Urothelium cell line (cell line): ENCODE data around the gene NEUROG2.
"Not testable (repeated sequence)": the region's sequence is repeated elsewhere in the genome, so short reads cannot be mapped to it uniquely, and the experiment has no call there.

ENCODE experiments used
- DNase-seq: peaks from one replicate; pipeline ENCODE4 v3.0.0; 2011; ENCODE audit warnings: low spot score, mixed read lengths
- FAIRE-seq: peaks from 2 replicates; lab custom pipeline; 2011; peaks lifted over from hg19 to GRCh38; lab: Jason Lieb, UNC

Gene NEUROG2

DNA sequence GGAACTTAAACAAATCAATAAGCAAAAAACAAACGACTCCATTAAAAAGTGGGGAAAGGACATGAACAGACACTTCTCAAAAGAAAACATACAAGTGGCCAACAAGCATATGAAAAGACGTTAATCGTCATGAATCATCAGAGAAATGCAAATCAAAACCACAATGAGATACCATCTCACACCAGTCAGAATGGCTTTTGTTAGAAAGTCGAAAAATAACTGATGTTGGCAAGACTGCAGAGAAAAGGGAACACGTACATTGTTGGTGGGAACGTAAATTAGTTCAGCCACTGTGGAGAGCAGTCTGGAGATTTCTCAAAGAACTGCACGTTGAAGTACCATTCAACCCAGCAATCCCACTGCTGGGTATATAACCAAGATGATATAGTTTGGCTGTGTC lies 23.7 kb downstream of the NEUROG2 start:
- DNase-seq (no peak), FAIRE-seq (no peak)

DNA sequence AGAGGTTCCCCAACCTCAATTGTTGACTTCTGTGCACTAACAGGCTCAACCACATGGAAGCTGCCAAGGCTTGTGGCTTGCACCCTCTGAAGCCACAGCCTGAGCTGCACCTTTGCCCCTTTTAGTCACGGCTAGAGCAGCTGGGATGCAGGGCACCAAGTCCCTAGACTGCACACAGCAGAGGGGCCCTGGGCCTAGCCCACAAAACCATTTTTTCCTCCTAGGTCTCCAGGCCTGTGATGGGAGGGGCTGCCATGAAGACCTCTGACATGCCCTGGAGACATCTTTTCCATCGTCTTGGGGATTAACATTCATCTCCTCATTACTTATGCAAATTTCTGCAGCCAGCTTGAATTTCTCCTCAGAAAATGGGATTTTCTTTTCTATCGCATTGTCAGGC lies 25.2 kb downstream of the NEUROG2 start:
- not testable (repeated sequence) for DNase-seq, FAIRE-seq

DNA sequence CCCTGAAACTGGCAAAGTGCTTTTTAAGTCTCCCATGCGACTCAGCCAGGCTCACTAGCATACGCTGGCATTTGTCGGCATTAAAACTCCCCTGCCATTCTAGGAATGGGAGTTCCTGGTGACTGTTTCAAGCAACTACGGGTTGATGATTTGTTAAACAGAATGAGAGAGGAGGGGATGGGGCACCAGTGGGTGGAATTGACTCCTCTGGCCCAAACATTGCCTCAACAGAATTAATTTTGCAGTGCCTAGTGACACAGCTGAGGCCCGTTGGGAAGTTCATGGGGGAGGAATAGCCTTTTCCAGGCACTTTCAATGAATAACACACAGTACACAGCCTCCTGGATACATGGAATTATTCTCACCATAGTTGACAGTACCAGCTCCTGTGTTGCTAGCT lies 30.1 kb downstream of the NEUROG2 start:
- DNase-seq (no peak), FAIRE-seq (no peak)

DNA sequence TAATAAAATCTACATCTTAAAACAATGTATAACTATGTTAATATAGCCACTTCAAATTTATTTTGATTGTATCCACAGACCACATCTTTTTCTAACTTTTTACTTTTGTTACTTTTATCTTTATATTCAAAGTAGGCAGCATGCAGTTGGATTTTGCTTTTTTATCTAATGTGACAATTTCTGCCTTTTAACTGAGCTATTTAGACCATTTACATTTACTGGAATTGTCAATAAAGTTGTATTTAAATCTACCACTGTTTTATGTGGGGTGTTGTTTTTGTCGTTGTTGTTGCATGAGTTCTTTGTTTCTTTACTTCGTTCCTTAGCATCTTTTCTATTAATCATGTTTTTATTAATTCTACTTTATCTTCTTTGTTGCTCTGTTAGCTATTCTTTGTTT lies 42.0 kb downstream of the NEUROG2 start:
- no peak for FAIRE-seq
- no peak for DNase-seq

DNA sequence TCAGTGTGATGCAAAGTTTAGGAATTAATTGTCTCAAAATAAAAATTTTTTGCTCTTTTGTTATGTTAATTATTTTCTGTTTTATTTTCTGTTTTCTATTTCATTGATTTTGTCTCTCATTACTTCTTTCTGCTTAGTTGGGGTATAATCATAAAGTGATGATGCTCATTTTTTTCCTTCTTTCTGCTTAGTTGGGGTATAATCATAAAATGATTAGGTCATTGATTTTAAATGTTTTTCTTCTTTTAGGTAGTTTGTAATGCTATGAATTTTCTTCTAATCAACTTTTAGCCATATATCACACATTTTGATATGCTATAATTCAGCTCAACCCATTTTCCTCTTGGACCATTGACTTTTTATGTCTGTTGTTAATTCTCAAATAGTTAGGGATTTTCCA lies 43.7 kb downstream of the NEUROG2 start:
- DNase-seq: no peak
- no peak for FAIRE-seq
